Measurements from ENCODE around the gene ZC3H18.

Gene ZC3H18

GRCh38 chr16:88642881-88643643 is 72.9 kb downstream of the ZC3H18 start:
- DNase-seq, result no peak

GRCh38 chr16:88643644-88643932 is 73.4 kb downstream of the ZC3H18 start:
- DNase-seq, result no peak

- no peak for DNase-seq
Measured at GRCh38 chr16:88645455-88645854, 75.3 kb downstream of the ZC3H18 start.

DNA sequence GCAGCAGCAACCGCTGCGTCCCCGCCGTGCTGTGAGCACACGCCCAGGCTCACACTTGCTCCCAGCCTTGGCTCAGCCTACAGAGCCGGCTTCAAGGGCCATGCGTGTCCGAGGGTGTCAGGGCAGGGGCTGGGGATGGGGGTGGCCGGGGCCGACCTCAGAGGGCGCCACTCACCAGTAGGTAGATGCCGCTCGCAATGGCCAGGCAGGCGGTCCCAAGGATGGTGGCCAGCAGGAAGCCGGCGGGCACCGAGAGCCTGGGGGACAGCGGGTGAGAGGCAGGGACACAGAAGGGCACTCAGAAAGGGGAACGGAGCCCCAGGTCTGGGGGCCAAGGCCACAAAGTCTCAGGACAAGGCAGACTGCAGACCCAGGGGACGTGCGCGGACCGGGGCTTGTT is 75.7 kb downstream of the ZC3H18 start:
- no peak for DNase-seq

- no peak for DNase-seq
Measured at GRCh38 chr16:88646345-88647034, 76.3 kb downstream of the ZC3H18 start.

DNA sequence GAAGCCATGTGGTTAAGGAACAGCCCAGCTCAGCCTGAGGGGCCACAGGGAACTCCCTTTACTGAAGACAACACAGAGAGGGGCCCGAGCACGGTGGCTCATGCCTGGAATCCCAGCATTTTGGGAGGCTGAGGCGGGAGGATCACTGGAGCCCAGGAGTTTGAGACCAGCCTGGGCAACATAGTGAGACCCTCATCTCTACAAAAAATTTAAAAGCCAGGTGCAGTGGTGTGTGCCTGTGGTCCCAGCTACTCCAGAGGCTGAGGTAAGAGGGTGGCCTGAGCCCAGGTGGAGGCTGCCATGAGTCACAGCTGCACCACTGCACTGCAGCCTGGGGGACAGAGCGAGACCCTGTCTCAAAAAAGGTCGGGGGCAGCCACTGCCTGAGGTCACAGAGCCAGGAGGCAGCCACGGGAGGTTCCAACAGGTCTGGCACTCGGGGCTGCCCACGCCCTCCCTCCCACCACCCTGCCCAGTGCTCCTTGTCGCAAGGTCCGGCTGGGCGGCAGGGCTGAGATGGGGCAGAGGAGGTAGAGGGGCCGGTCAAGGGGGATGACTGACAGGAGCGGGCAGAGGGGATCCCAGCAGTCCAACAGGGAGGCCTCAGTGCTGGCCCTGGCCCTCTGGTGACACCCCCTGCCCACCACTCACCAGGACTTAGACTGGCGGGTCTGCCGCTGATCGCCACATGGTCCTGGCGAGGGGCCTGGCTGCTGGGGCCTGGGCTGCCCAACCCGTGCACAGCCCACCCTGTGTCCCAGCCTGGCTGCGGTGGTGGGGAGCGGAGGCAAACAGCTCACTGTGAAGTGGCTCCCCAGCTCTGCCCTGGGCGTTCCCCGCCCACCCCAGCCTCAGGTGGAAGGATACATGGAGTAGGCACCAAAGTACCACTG is 77.2 kb downstream of the ZC3H18 start:
- DNase-seq, result no peak

DNA sequence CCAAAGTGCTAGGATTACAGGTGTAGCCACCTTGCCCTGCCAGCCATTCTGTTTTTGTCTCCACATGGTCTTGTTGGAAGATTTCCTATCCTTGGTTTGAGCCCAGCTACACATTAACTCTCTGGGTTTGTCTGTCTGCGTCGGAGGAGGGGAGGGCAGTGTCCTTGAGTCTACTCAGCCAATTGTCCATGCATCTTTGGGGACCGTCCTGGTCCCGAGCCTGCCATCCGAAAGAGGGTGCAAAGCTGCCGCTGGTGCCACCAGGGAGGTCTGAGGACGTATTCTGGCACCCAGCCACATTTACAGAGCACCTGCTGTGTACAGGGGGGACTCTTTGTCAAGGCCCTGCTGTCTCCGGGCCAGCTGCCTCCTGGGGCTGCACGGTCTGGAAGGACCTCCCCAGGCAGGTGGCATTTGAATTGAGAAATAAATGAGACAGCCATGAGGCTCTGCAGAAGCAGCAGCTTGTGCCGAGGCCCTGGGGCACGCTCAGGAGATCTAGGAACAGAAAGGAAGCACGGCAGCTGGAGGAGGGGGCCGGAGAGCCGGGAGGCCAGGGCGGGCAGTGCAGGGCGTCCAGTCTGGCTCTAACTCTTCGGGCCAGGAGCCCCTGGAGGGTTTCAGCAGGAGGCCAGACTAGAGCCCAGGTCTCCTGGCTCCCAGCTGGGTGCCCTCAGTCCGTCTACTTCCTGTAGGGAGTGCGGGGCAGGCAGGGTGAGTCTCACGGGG is 79.2 kb downstream of the ZC3H18 start:
- DNase-seq, result no peak

DNA sequence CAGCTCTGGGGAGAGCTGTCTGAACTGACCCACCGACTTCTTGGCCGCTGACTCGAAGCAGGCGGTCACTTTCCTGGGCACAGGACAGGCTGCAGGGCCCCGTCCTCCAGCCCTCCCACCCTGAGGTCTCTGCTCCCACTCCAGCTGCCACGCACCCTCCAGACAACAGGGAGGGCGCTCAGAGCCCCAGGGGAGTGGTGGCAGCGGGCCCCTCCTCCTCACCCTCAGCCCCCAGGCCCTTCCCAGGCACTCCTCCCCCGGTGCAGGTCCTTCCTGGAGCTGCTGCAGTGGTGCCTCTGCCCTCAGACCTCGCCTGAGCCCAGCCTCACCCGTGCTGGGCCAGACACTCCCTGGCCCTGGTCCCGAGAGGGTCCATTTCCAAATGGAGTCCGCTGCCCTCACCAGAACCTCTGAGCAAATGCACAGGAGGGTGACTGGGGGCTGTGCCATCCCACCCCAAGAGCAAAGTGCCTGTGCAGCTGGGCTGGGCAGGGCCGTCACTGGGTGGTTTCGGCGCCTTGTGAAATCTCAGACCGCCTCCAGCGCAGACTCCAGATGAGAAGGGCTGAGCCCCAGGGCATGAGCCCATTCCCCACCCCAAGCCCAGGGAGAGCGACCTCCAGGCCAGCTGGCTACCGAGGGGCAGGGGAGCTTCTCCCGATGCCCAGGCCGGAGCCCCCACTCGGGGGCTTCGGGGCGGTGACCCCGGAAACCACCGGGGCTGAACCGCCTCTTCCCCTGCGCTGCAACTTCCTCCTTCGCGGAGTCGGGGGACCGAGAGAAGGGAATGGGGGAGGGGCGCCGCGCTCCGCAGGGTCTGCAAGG is 79.9 kb downstream of the ZC3H18 start:
- DNase-seq, result no peak

DNA sequence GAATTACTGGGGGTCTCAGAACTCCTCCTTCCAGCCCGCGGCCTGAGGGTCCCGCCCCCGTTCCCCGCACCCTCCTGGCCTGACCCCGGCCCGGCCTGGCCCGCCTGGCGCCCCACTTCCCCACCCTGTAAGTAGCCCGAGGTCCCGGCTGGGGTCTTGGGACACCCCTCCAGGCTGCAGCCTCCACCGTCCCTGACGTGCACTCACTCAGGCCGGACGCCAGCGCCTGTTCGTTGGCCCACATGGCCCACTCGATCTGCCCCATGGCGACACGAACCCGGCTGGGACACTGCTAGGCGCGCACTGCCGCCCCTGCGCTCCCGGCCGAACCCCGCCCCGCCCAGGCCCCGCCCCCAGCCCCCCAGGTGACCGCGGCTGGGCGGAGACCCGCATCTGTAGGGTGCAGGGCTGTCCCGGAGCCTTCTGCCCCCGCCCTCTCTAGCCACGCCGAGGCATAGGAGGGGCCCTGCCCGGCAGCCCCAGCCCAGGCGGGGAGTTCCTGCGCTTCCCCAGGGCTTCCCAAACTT is 80.6 kb downstream of the ZC3H18 start, which contains the start of gene CYBA:
TSS of gene CYBA (minus strand) at position 305 of the 527 bp plus-strand sequence. CDS start at position 265, 40 bp downstream.
- DNase-seq, result peak; percentile 65 to 75 (median 70)

DNA sequence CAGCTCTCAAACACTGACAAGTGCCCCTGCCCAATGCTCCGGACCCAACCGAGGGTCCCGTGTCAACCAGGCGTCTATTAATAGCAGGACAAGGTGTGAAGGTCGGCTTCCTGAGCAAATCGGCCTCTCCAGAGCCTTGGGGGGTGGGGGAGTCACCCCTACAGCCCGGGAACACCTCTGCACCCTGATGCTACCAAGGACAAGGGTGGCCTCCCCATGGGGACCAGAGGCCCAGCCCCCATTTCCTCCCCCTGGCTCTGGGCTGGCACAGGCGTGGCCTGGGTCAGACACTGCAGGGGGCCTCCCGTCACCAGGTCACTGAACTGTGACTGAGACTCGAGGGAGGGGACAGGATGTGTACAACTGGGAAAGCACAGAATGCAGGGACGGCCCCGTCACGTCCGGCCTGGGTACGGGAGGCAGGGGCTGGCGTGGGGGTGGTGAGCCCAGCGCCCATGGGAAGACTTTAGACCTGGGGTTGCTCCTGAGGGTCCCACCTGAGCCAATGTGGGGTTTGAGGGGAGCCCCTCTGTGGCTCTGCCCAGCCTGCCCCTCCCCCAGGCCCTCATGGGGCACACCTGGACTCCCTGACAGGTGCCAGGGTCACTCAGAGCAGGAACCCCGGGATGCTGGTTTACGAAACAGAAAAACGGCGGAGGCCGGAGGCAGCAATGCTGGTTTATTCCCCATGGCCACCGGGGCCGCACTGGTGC is 81.2 kb downstream of the ZC3H18 start:
- DNase-seq, result peak; percentile 46 to 57 (median 50)

DNA sequence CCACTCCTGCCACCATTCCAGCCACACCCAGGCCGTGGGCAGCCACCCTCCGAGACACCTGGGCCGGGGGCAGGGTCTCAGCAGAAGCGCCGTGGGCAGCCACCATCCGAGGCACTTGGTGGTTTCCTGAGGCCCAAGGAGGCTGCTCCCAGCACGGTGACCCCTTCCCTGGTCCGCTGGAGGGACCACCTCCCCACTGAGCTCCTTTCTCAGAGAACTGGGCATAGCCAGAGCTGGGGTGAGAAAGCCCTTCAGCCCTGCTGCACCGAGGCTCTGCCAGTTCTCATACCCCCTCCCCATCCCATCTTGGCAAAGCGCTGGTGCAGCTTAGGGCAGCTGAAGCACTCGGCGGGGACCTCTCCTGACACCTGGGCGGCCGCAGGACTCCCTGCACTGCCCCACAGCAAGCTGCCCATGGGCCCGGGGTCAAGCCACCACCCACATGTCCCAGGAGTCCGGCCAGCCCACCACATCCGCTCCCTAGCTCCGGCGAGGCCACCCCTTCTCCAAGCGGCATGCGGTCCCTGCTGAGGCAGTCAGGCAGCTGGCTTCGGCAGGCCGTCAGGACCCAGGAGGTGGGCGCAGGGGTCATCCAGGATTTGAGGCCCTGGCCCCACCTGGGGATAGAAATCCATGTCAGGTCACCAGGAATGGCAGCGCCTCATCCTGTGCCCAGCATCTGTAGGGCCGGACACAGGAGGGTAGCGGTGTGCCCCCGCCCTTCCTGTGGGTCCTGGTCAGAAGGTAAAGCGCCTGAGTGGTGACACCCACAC is 82.0 kb downstream of the ZC3H18 start:
- no peak for DNase-seq

DNA sequence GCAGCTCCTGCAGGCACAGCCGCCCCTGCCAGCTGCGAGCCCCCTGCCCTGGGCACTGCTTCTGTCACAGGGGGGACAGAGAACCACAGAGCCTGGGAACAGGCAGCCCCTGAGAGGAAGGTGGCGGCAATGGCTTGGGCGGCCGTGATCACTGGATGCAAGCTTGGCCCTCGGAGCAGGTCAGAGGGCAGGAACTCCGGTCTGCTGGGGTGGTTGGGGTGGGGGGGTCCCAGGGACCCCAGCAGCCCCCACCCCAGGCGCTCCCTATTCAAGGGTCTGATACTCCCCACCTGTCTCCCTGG is 82.5 kb downstream of the ZC3H18 start:
- DNase-seq, result no peak

DNA sequence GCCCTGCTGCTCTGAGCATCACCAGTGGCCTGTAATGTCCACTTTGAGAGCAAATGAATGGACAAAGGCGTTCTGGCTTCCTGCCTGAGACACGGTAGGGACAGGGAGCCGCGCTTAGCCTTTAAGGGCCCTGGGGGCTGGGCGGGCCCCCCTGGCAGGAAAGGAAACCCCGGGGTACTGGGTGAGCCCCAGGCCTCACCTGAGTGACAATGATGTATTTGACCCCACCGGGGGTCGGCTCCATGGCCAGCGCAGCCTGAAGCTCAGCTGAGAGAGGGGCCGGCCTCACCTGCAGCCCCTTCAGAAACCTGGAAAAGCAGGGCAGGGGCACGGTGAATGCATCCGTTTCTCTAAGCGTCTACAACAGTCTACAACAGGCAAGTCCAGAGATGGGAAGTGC is 82.9 kb downstream of the ZC3H18 start:
- no peak for DNase-seq

DNA sequence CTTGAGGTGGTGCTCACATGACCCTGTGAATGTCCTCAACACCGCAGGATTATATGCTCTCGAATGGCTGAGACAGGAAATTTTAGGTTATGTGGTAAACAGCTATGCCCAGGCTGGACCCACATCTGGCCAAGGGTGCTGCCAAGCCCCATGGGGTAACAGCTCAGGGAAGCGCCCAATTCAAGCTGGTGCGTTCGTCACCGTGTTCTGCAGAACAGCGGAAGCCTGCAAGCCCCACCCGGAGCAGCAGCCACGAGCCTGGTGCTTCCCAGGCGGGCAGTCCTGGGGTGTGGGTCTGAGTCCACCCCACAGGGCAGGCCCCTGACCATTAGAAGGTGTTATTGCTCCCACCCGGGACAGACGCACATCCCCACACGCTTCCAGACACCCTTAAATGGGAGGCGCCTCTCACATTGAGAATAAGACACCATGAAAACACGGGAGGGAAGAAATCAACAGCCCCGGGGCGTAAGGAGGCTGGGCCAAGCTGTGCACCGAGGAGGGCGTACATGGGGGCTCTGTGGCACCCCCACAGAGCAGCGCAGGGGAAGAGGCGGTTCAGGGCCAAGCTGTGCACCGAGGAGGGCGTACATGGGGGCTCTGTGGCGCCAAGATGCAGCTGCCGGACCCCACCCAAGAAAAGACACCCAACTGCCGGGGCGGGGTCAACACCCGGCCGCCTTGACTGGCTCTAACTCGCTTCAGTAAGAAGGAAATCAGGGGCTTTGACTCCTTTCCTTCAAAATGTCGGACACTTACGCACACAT is 83.6 kb downstream of the ZC3H18 start:
- no peak for DNase-seq

- no peak for DNase-seq
Measured at GRCh38 chr16:88654363-88655052, 84.3 kb downstream of the ZC3H18 start.

DNA sequence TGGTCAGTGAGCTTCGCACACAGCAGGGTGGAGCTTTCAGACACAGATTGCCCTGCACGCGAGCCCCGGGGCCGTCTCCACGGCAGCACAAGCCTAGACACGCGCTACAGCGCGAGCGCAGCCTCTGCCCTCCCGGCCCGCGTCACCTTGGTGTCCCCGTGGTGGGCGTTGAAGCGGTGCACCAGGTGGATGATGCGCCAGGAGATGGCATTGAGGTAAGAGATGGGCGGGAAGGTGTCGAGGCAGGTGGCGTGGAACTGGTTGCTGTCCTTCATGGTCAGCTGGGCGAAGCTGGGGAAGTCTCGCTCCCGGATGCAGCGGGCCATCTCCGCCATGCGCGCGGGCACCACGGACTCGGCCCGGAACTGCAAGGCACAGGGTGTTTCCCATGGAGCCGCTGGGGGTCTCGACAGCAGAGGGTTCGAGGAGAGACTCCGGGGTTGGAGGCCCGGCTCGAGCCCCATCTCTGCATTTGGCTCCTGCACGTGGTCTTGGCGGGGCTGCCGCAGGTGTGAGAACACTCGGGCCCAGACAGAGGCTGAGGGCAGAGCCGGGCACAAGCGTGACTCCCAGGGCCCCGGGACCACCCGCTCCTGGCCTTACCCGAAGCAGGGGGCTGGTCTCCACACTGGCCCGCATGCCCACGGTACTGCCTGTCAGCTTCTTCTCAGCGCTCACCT is 85.0 kb downstream of the ZC3H18 start:
- DNase-seq, result no peak

GRCh38 chr16:88655733-88656281 is 85.6 kb downstream of the ZC3H18 start:
- no peak for DNase-seq
